PC-9 (cell line): ENCODE measurements around the gene NIP7. TPM values are rescaled to one million over a fixed set of nuclear protein-coding genes. Genes with fewer than 3 reads are reported as not detected.

Experiments used
- BruUV-seq: library from RNA; stranded (reverse); fragments of 400-500 nt; replicated peaks from 2 replicates; lab custom pipeline; 2021; lab: Mats Ljungman, UMichigan
- CTCF ChIA-PET: fragments of 300-600 bp; sonication (Branson Sonifier 250); formaldehyde crosslinking; loops from one replicate; lab custom pipeline; 2022; ENCODE audit warnings: antibody characterized with exemption; lab: Charles Lee
- POLR2A ChIA-PET: fragments of 300-600 bp; sonication (Branson Sonifier 250); formaldehyde crosslinking; loops from one replicate; lab custom pipeline; 2022; ENCODE audit warnings: antibody characterized with exemption; ENCODE audit not compliant: unreplicated experiment; lab: Charles Lee
- DNase-seq, 2 experiments: peaks; one replicate each; pipeline versions ENCODE4 v3.0.0 to v3.0.0-alpha.2; 2015 to 2022; ENCODE audit warnings: mixed read lengths in 1 of 2
- H2AFZ ChIP-seq: fragments of 200-600 bp; sonication (generic); 2 replicates; pipeline ENCODE4 v1.8.1; 2017; ENCODE audit warnings: antibody characterized with exemption
- H3F3A ChIP-seq: fragments of 200-600 bp; sonication (generic); 2 replicates; pipeline ENCODE4 v1.8.1; 2017; ENCODE audit warnings: antibody characterized with exemption, mild to moderate bottlenecking, low read depth; ENCODE audit not compliant: insufficient read depth
- H3K27ac ChIP-seq: fragments of 200-600 bp; sonication (generic); 2 replicates; pipeline ENCODE4 v1.6.1; 2016; ENCODE audit warnings: mixed run types
- H3K27me3 ChIP-seq: fragments of 200-600 bp; sonication (generic); 2 replicates; pipeline ENCODE4 v1.6.1; 2016; ENCODE audit warnings: low read depth, mixed run types; ENCODE audit not compliant: insufficient read depth
- H3K36me3 ChIP-seq: fragments of 200-600 bp; sonication (generic); 2 replicates; pipeline ENCODE4 v1.6.1; 2016; ENCODE audit warnings: low read depth, mixed run types
- H3K4me1 ChIP-seq: fragments of 200-600 bp; sonication (generic); replicated peaks from 2 replicates; pipeline ENCODE4 v1.6.1; 2016; ENCODE audit warnings: mixed run types; ENCODE audit not compliant: insufficient read depth
- H3K4me2 ChIP-seq: fragments of 200-600 bp; sonication (generic); 2 replicates; pipeline ENCODE4 v1.6.1; 2017; ENCODE audit warnings: mixed run types
- H3K4me3 ChIP-seq: fragments of 200-600 bp; sonication (generic); 2 replicates; pipeline ENCODE4 v1.6.1; 2016; ENCODE audit warnings: mixed run types
- H3K79me2 ChIP-seq: fragments of 200-600 bp; sonication (generic); 2 replicates; pipeline ENCODE4 v1.6.1; 2017; ENCODE audit warnings: low read depth, mixed run types
- H3K9me2 ChIP-seq: fragments of 200-600 bp; sonication (generic); 2 replicates; pipeline ENCODE4 v1.8.1; 2017; ENCODE audit warnings: mild to moderate bottlenecking; ENCODE audit not compliant: insufficient read depth
- H3K9me3 ChIP-seq: fragments of 200-600 bp; sonication (generic); 2 replicates; pipeline ENCODE4 v1.8.1; 2016; ENCODE audit warnings: low read depth; ENCODE audit not compliant: insufficient read depth
- H4K20me1 ChIP-seq: fragments of 200-600 bp; sonication (generic); 2 replicates; pipeline ENCODE4 v1.8.1; 2017; ENCODE audit not compliant: insufficient read depth
- EZH2 ChIP-seq: fragments of 200-600 bp; sonication (generic); IDR thresholded peaks from 2 replicates; pipeline ENCODE4 v1.8.0; 2017; ENCODE audit warnings: antibody characterized with exemption, low read depth
- intact Hi-C: fragments of 100-400 bp; cut with micrococcal nuclease; formaldehyde crosslinking; loops from one replicate; pipeline ENCODE4 v1.10.0; 2022; ENCODE audit not compliant: unreplicated experiment
- total RNA-seq: library from RNA; stranded (reverse); gene quantifications from 2 replicates; pipeline ENCODE4 v1.2.3, GENCODE V29; 2021
- TF ChIP-seq, protein P1 (sequence below): fragments of 200-600 bp; sonication (generic); conservative IDR thresholded peaks from 2 replicates; pipeline ENCODE4 v1.6.1; 2017; ENCODE audit warnings: mixed run types, antibody characterized with exemption, mild to moderate bottlenecking, moderate library complexity

NIP7 gene
- total RNA-seq, 1 experiment from 2014 or later, result 23.6 TPM

DNA sequence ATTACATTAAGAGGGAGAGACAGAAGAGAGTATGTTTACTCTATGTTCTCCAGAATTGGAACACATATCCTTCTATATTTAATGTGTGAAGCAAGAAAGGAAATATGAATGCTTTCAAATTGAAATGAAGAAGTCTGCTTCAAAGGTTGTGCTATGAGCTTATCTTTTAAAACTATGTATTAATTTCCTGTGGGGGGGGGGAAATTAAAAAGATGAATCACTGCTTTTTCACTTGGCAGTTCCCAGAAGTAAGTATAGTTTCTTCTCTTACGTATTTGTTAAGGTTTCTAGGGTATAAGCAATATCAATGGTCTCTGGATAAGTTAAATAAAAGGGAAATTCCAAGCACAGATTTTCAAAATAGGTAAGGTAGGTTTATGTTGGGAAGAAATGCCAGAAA lies 39.2 kb downstream of the NIP7 start:
- DNase-seq, result no peak
- TF ChIP-seq, protein P1, sequence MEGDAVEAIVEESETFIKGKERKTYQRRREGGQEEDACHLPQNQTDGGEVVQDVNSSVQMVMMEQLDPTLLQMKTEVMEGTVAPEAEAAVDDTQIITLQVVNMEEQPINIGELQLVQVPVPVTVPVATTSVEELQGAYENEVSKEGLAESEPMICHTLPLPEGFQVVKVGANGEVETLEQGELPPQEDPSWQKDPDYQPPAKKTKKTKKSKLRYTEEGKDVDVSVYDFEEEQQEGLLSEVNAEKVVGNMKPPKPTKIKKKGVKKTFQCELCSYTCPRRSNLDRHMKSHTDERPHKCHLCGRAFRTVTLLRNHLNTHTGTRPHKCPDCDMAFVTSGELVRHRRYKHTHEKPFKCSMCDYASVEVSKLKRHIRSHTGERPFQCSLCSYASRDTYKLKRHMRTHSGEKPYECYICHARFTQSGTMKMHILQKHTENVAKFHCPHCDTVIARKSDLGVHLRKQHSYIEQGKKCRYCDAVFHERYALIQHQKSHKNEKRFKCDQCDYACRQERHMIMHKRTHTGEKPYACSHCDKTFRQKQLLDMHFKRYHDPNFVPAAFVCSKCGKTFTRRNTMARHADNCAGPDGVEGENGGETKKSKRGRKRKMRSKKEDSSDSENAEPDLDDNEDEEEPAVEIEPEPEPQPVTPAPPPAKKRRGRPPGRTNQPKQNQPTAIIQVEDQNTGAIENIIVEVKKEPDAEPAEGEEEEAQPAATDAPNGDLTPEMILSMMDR, result no peak
- TF ChIP-seq EZH2, result no peak
- H3K79me2 ChIP-seq, result peaks cover 22% of the 10 kb centered on the region
- no peaks in the 10 kb centered on the region for H3K27me3 ChIP-seq
- no peak overlapping the region for H3K4me3 ChIP-seq
- peaks cover 14% of the 10 kb centered on the region; the same call in 1 of the 2 replicates for H3F3A ChIP-seq
- intact Hi-C loops, result no loop called here
- no TSS peak for BruUV-seq
- ChIA-PET POLR2A (interaction anchor here (0.6 kb wide), 1 partner anchor 308 kb away, joined by 5 read pairs; no protein-coding TSS in a partner anchor), CTCF (no interaction called here)
- peaks cover 1% of the 10 kb centered on the region; the same call in 1 of the 2 replicates for H4K20me1 ChIP-seq
- H3K9me2 ChIP-seq, result no peaks in the 10 kb centered on the region
- H2AFZ ChIP-seq, result no peak overlapping the region
- H3K36me3 ChIP-seq, result peaks cover 34% of the 10 kb centered on the region
- no peak overlapping the region for H3K27ac ChIP-seq
- H3K9me3 ChIP-seq, result no peaks in the 10 kb centered on the region
- H3K4me1 ChIP-seq, result peaks cover 2% of the 10 kb centered on the region; the same call in 1 of the 2 replicates
- no peak overlapping the region for H3K4me2 ChIP-seq

DNA sequence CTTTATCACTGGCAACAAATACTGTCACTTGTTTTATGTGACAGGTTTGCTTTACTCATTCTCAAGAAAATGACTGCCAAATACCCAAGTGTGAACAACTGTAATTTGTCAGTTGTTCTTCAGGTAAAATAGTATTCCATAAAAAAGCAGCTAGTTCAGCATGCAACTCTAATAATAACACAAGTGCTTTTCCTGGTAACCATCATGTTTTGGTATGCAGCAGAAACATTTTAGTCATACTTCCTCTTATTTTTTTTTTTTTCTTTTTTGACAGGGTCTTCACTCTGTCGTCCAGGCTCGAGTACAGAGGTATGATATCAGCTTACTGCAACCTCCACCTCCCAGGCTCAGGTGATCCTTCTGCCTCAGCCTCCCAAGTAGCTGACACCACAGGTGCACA lies 41.7 kb downstream of the NIP7 start:
- Histone ChIP-seq H4K20me1 (no peaks in the 10 kb centered on the region; the same call in none of the 2 replicates), H3K4me3 (no peak overlapping the region), H3K9me3 (no peaks in the 10 kb centered on the region), H3K9me2 (no peaks in the 10 kb centered on the region), H3F3A (peaks cover 14% of the 10 kb centered on the region; the same call in 1 of the 2 replicates), H3K79me2 (peaks cover 43% of the 10 kb centered on the region), H3K4me2 (no peak overlapping the region), H2AFZ (no peak overlapping the region), H3K27ac (no peak overlapping the region), H3K4me1 (peaks cover 14% of the 10 kb centered on the region), H3K36me3 (peaks cover 38% of the 10 kb centered on the region), H3K27me3 (no peaks in the 10 kb centered on the region)
- ChIA-PET POLR2A (interaction anchor here (0.8 kb wide), 1 partner anchor 30 kb away, joined by 9 read pairs; no protein-coding TSS in a partner anchor), CTCF (interaction anchor here (0.6 kb wide), 1 partner anchor 129 kb away, joined by 4 read pairs; no protein-coding TSS in a partner anchor)
- no TSS peak for BruUV-seq
- TF ChIP-seq EZH2, result no peak
- TF ChIP-seq, protein P1, result no peak
- intact Hi-C loops, result no loop called here
- no peak for DNase-seq

DNA sequence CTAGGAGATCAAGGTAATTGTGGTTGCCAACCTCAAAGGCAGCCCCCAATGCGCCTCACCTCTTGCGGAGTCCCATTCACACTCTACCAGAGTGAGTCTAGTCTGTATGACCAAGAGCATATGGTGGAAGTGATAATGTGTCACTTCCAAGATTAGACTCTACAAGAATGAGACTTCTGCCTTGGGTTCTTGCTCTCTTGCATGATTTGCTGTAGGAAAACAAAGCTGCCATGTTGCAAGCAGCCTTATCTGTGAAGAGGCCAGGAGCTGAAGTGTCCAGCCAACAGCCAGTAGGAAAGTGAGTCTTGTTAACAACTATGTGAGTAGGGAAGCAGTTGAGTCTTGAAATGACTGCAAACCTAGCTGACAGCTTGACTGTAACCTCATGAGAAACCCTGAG lies 42.8 kb downstream of the NIP7 start:
- no peak for DNase-seq
- Histone ChIP-seq H3K79me2 (peaks cover 48% of the 10 kb centered on the region), H3K36me3 (peaks cover 38% of the 10 kb centered on the region), H4K20me1 (no peaks in the 10 kb centered on the region; the same call in none of the 2 replicates), H3F3A (peaks cover 13% of the 10 kb centered on the region; the same call in 1 of the 2 replicates), H3K27ac (no peak overlapping the region), H3K27me3 (no peaks in the 10 kb centered on the region), H3K4me1 (peaks cover 14% of the 10 kb centered on the region), H3K9me2 (no peaks in the 10 kb centered on the region), H3K4me3 (no peak overlapping the region), H3K9me3 (no peaks in the 10 kb centered on the region), H2AFZ (no peak overlapping the region), H3K4me2 (no peak overlapping the region)
- intact Hi-C loops, result no loop called here
- BruUV-seq, result no TSS peak
- CTCF ChIA-PET, result no interaction called here
- POLR2A ChIA-PET, result no interaction called here
- no peak for TF ChIP-seq EZH2
- TF ChIP-seq, protein P1, result no peak
